GM12878 (cell line): ENCODE measurements around the gene HSD11B1. TPM values are rescaled to one million over a fixed set of nuclear protein-coding genes. Genes with fewer than 3 reads are reported as not detected.

Experiments used
- ATAC-seq: fragments of 200-7000 bp; cut with Tn5 transposase; 3 replicates; pipeline ENCODE4 v1.9.1; 2020; ENCODE audit warnings: mild to moderate bottlenecking, moderate library complexity
- BruUV-seq: library from RNA; stranded (reverse); fragments of 400-500 nt; replicated peaks from 2 replicates; lab custom pipeline; 2021; lab: Mats Ljungman, UMichigan
- CTCF ChIA-PET: fragments of 300-600 bp; sonication (Branson Sonifier 250); formaldehyde crosslinking; extraction: SDS; loops from one replicate; lab custom pipeline; 2021; ENCODE audit warnings: inconsistent platforms; lab: Yijun Ruan, JAX
- POLR2A ChIA-PET: fragments of 350-600 bp; formaldehyde crosslinking; extraction: SDS; loops from one replicate; lab custom pipeline; 2021; ENCODE audit warnings: inconsistent platforms; lab: Charles Lee
- RAD21 ChIA-PET: fragments of 300-600 bp; sonication (Branson Sonifier 250); formaldehyde crosslinking; loops from one replicate; lab custom pipeline; 2023; ENCODE audit warnings: antibody characterized with exemption; ENCODE audit not compliant: unreplicated experiment; lab: Charles Lee
- SMC1A ChIA-PET: fragments of 300-600 bp; sonication (Branson Sonifier 250); formaldehyde crosslinking; loops from one replicate; lab custom pipeline; 2023; ENCODE audit not compliant: unreplicated experiment, uncharacterized antibody; lab: Charles Lee
- DNase-seq: peaks from one replicate; pipeline ENCODE4 v3.0.0-alpha.2; 2011; ENCODE audit warnings: low read depth, low spot score
- FAIRE-seq: peaks from 3 replicates; lab custom pipeline; 2011; peaks lifted over from hg19 to GRCh38; lab: Jason Lieb, UNC
- H2AFZ ChIP-seq: 2 replicates; pipeline ENCODE4 v1.6.0; 2011; ENCODE audit warnings: low read depth, low read length, control low read depth; ENCODE audit not compliant: control insufficient read depth
- H3K27ac ChIP-seq: 2 replicates; pipeline ENCODE4 v1.5.1; 2011; ENCODE audit warnings: control low read depth; ENCODE audit not compliant: control insufficient read depth, insufficient read depth
- H3K27me3 ChIP-seq, 2 experiments: replicated peaks in 1 of 2; 2 replicates each; pipeline versions ENCODE4 v1.6.0 to v1.6.1; 2011; ENCODE audit warnings: low read length in 1 of 2; ENCODE audit not compliant: control insufficient read depth in 2 of 2, insufficient read depth in 2 of 2
- H3K36me3 ChIP-seq, 2 experiments: 2 replicates each; pipeline ENCODE4 v1.5.1; 2011; ENCODE audit warnings: low read length in 1 of 2; ENCODE audit not compliant: control insufficient read depth in 2 of 2, insufficient read depth in 2 of 2
- H3K4me1 ChIP-seq: 2 replicates; pipeline ENCODE4 v1.6.1; 2011; ENCODE audit warnings: mild to moderate bottlenecking, low read length, moderate library complexity, mixed read lengths; ENCODE audit not compliant: control insufficient read depth, insufficient read depth
- H3K4me2 ChIP-seq: 2 replicates; pipeline ENCODE4 v1.6.0; 2011; ENCODE audit warnings: control low read depth; ENCODE audit not compliant: control insufficient read depth, insufficient read depth
- H3K4me3 ChIP-seq: fragments of 200-600 bp; sonication (generic); 2 replicates; pipeline ENCODE4 v1.5.1; 2016
- H3K79me2 ChIP-seq: 2 replicates; pipeline ENCODE4 v1.6.0; 2011; ENCODE audit warnings: low read length; ENCODE audit not compliant: control insufficient read depth, insufficient read depth
- H3K9ac ChIP-seq: 2 replicates; pipeline ENCODE4 v1.8.0; 2011; ENCODE audit warnings: low read length, control low read depth, mixed read lengths; ENCODE audit not compliant: control insufficient read depth, insufficient read depth
- H3K9me3 ChIP-seq: replicated peaks from 3 replicates; pipeline ENCODE4 v1.5.1; 2011; ENCODE audit warnings: mild to moderate bottlenecking, low read length; ENCODE audit not compliant: control insufficient read depth, insufficient read depth
- H4K20me1 ChIP-seq: 2 replicates; pipeline ENCODE4 v1.6.0; 2011; ENCODE audit not compliant: control insufficient read depth, insufficient read depth
- NRF1 ChIP-seq: conservative IDR thresholded peaks from 2 replicates; pipeline ENCODE4 v1.6.1; 2011; ENCODE audit warnings: mild to moderate bottlenecking, low read depth, low read length, improper control_type of control experiment
- RBBP5 ChIP-seq: fragments of 200-600 bp; sonication (generic); conservative IDR thresholded peaks from 2 replicates; pipeline ENCODE4 v1.6.1; 2016
- RELA ChIP-seq: fragments of 450-650 bp; IDR thresholded peaks from 2 replicates; pipeline ENCODE4 v1.8.0; 2014; ENCODE audit warnings: borderline replicate concordance; ENCODE audit not compliant: partially characterized antibody
- RUNX3 ChIP-seq: IDR thresholded peaks from 2 replicates; pipeline ENCODE4 v1.6.1; 2012; ENCODE audit warnings: low read length, inconsistent platforms
- in situ Hi-C: fragments of 300-500 bp; cut with MboI; formaldehyde crosslinking; loops from 9 replicates; pipeline ENCODE4 v1.14.3; 2018; ENCODE audit warnings: mixed read lengths
- intact Hi-C: fragments of 100-400 bp; cut with micrococcal nuclease; formaldehyde crosslinking; loops from one replicate; pipeline ENCODE4 v1.14.2; 2022; ENCODE audit not compliant: unreplicated experiment
- polyA plus RNA-seq, 11 experiments: library from polyadenylated mRNA; depleted of rRNA in 4 of 11; unstranded in 6 of 11; stranded (reverse) in 5 of 11; fragments of >200 nt; fragmentation: Nextera tagmentation in 4 of 11; fragmentation: Illumina TruSeq in 1 of 11; extraction: Ambion mirVana in 4 of 11; extraction: Trizol in 1 of 11; gene quantifications; 1 replicate in 1 of 11; 2 replicates in 10 of 11; pipeline versions ENCODE4 v1.2.1 to v1.2.3, GENCODE V29; 2011 to 2016; ENCODE audit warnings: inconsistent platforms in 2 of 11, missing spikeins in 2 of 11, low read depth in 1 of 11
- total RNA-seq, 4 experiments: library from RNA; depleted of rRNA in 3 of 4; stranded (reverse); fragments of >200 nt in 3 of 4; fragmentation: Illumina TruSeq in 1 of 4; extraction: Trizol in 1 of 4; gene quantifications; 2 replicates each; pipeline versions ENCODE4 v1.2.1 to v1.2.3, GENCODE V29; 2013 to 2021

The HSD11B1 gene
- total and polyA plus RNA-seq, 10 of the 15 experiments (the other 5 are each of a cell fraction or from before 2014, with no cell fraction given) = 0.04 to 0.27 (median 0.15) TPM; not detected in 7

- no peak for TF ChIP-seq NRF1
- TF ChIP-seq RBBP5 = no peak
Observed at GRCh38 chr1:209767096-209767495, 62.5 kb downstream of the HSD11B1 start (continued).

GRCh38 chr1:209767706-209768105 is 63.1 kb downstream of the HSD11B1 start:
- Histone ChIP-seq H3K79me2 (peaks cover 16% of the 10 kb centered on the region), H2AFZ (no peak overlapping the region), H3K27me3 (no peaks in the 10 kb centered on the region), H3K4me2 (peak overlapping the region; percentile 96), H3K27ac (peak overlapping the region; percentile 93), H3K9me3 (no peaks in the 10 kb centered on the region), H4K20me1 (no peaks in the 10 kb centered on the region), H3K4me3 (peak overlapping the region; percentile 72), H3K9ac (peak overlapping the region; percentile 74), H3K36me3 (peaks cover 3 to 12% of the 10 kb centered on the region in 2 experiments), H3K4me1 (peaks cover 43% of the 10 kb centered on the region)
- ChIA-PET POLR2A (interaction anchor here (0.5 to 5.2 kb wide), 12 partner anchors 12 to 117 kb away, joined by 3 to 107 read pairs (median 4); partner anchors contain the start of genes C1orf74, G0S2 and TRAF3IP3), CTCF (interaction anchor here (0.6 to 5.8 kb wide), 13 partner anchors 11 to 1670 kb away, joined by 3 to 117 read pairs (median 4); partner anchors contain the start of gene TRAF3IP3), SMC1A (interaction anchor here (1.0 to 5.6 kb wide), 12 partner anchors 10 to 197 kb away, joined by 3 to 282 read pairs (median 8); partner anchors contain the start of genes C1orf74, G0S2, TRAF3IP3 and UTP25), RAD21 (interaction anchor here (1.1 to 5.4 kb wide), 9 partner anchors 10 to 160 kb away, joined by 4 to 188 read pairs (median 5); partner anchors contain the start of genes C1orf74 and TRAF3IP3)
- no peak for ATAC-seq
- no TSS peak for BruUV-seq
- peak; percentile 42 for TF ChIP-seq RUNX3
- TF ChIP-seq RELA = no peak
- intact Hi-C loops = loop anchor here (1.0 kb wide), 1 partner anchor 15 kb away; no protein-coding TSS in a partner anchor
- in situ Hi-C loops = no loop called here
- FAIRE-seq = no peak
- no peak for DNase-seq
